ENCODE data around the gene CALR.

CALR gene

DNA sequence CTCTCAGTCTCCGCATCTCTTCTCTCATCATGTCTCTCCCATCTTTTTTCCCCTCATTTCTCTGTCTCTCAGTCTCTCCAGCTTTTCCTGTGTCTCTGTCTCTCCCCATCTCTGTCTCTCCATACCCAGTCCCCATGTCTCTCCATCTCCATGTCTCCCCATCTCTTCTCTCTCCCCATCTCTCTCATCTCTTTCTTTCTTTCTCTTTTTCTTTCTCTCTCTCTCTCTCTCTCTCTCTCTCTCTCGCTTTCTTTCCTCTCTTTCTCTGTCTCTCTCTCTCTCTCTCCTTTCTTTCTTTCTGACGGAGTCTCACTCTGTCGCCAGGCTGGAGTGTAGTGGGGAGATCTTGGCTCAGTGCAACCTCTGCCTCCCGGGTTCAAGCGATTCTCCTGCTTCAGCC lies 44.2 kb downstream of the CALR start:
- H3K4me3 ChIP-seq (ENCODE audit: low read length), result no peak overlapping the region
- no peak for DNase-seq (ENCODE audit: low read depth)
- TF ChIP-seq, protein P1, sequence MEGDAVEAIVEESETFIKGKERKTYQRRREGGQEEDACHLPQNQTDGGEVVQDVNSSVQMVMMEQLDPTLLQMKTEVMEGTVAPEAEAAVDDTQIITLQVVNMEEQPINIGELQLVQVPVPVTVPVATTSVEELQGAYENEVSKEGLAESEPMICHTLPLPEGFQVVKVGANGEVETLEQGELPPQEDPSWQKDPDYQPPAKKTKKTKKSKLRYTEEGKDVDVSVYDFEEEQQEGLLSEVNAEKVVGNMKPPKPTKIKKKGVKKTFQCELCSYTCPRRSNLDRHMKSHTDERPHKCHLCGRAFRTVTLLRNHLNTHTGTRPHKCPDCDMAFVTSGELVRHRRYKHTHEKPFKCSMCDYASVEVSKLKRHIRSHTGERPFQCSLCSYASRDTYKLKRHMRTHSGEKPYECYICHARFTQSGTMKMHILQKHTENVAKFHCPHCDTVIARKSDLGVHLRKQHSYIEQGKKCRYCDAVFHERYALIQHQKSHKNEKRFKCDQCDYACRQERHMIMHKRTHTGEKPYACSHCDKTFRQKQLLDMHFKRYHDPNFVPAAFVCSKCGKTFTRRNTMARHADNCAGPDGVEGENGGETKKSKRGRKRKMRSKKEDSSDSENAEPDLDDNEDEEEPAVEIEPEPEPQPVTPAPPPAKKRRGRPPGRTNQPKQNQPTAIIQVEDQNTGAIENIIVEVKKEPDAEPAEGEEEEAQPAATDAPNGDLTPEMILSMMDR (conservative IDR thresholded peaks at IDR 0.05; ENCODE audit: low read length), result no peak

DNA sequence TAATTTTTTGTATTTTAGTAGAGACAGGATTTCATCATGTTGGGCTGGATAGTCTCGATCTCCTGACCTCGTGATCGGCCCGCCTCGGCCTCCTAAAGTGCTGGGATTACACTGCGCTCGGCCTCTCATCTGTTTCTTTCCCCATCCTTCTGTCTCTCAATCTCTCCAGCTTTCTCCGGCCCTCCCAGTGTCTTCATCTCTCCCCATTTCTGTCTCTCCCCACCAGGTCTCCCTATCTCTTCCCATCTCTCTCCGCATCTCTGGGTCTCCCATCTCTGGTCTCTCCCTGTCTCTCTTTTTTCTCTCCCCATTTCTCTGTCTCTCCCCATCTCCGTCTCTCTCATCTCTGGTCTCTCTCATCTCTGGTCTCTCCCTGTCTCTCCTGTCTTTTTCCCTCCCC lies 44.7 kb downstream of the CALR start:
- no peak for DNase-seq (ENCODE audit: low read depth)
- TF ChIP-seq, protein P1 (conservative IDR thresholded peaks at IDR 0.05; ENCODE audit: low read length), result no peak
- H3K4me3 ChIP-seq (ENCODE audit: low read length), result peak overlapping the region; percentile 55

DNA sequence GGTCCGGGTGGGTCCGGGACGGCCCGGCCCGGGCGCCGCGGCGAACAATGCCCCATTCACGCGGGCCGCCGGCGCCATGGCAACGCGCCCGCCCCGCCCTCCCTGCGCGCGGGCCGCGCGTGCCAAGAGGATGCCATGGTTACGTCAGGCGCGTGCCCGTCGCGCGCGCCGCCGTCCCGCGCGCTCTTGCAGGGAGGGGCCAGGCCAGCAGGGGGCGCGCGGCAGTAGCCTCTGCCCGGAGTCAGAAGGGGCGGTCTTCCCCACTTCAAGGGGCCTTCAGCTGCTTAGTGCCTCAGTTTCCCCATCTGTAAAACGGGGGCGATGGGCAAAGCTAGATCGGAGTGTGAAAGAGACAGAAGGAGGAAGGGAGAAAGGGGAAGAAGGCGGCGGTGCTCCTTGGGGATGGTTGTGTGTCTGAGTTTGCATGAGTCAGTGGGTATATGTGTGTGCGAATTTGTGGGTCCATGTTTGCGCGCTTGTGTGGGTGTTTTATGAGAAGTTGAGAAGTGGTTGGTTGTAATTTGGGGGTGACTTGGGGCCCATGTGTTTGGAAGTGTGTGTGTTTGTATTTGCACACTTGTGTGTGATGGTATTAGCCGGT lies 45.2 kb downstream of the CALR start:
- TF ChIP-seq, protein P1 (conservative IDR thresholded peaks at IDR 0.05; ENCODE audit: low read length), result peak; percentile 60
- peak overlapping the region; percentile 55 for H3K4me3 ChIP-seq (ENCODE audit: low read length)
- DNase-seq (ENCODE audit: low read depth), result peak; percentile 72

DNA sequence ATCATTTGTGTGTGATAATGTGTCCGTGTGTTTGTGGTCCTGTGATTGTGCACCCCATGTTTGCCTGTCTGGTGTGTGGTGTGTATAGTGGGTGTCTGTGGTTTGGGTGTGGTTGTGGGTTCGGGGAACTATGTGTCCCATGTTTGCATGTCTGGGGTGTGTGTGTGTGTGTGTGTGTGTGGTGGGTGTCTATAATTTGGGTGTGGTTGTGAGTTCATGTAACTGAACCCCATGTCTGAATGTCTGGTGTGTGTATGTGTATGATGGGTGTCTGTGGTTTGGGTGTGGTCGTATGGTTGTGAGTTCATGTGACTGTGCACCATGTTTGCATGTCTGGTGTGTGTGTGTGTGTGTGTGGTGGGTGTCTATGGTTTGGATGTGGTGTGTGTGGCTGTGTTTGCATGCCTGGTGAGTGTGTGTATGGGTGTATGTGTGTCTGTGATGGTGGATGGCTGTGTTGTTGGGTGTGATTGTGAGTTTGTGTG lies 45.8 kb downstream of the CALR start:
- peak; percentile 50 for DNase-seq (ENCODE audit: low read depth)
- TF ChIP-seq, protein P1 (conservative IDR thresholded peaks at IDR 0.05; ENCODE audit: low read length), result no peak
- no peak overlapping the region for H3K4me3 ChIP-seq (ENCODE audit: low read length)

DNA sequence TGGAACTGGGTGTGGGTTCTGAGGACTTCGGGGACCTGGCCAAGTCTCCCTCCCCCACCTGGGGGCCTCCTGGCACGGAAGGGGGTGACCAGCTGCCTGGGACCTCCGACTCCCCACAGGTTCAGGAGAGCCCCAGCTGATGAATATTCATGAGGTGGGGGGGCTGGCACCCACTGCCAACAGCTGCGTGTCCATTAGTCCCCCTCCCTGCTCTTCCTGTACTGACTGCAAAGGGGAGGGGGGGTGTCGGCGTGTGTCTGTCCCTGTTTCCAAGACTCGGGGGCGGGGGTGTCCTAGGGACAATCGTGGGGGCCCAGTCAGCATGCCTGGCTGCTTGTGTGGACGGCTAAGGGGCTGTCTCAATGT lies 46.3 kb downstream of the CALR start:
- TF ChIP-seq, protein P1 (conservative IDR thresholded peaks at IDR 0.05; ENCODE audit: low read length), result no peak
- no peak overlapping the region for H3K4me3 ChIP-seq (ENCODE audit: low read length)
- DNase-seq (ENCODE audit: low read depth), result no peak

DNA sequence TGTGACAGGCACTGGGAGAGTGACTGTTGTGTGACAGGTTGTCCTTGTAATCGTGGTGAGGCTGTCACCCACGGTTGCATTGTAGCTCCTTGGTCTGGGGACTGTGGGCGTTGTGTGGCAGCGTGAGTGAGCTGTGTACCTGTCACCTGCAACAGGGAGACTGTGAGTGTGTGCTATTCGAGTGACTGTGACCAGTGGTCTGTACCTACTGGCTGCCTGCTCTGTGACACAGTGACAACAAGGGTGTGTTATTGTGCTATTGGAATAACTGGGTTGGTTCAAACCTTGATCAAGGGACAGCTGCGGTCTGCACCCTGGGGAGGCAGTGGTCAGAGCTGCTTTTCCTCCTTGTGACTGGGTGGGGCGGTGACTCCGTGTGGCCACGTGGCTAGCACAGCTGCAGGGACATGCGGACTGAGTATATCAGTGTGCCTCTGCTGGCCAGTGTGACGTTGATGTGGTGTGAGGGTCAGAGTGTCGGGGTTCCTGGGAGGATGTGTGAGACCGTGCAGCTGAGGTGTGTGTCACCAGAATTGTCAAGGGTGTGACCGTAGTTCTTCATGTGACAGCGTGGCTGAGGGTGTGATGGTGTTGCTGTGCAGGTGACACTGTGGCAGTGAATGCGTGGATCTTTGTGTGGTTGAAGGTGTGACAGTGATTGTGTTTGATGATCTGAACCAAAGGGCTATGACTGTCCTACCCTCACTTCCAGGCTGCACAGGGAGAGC lies 46.8 kb downstream of the CALR start:
- peak; percentile 74 for DNase-seq (ENCODE audit: low read depth)
- no peak overlapping the region for H3K4me3 ChIP-seq (ENCODE audit: low read length)
- TF ChIP-seq, protein P1 (conservative IDR thresholded peaks at IDR 0.05; ENCODE audit: low read length), result no peak

DNA sequence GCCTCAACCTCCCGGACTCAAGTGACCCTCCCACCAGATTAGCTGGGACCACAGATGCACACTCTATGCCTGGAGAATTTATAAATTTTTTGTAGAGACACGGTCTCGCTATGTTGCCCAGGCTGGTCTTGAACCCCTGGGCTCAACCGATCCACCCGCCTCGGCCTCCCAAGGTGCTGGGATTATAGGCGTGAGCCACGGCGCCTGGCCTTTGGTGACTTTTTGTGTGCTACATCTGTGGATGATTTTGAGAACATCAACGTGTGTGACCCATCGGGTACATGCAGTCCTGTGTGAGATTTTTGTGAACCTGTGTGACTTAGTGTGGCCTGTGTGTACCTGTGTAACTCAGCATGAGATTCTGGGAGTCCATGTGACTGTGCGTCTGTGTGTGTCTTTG lies 48.3 kb downstream of the CALR start:
- TF ChIP-seq, protein P1 (conservative IDR thresholded peaks at IDR 0.05; ENCODE audit: low read length), result no peak
- DNase-seq (ENCODE audit: low read depth), result no peak
- no peak overlapping the region for H3K4me3 ChIP-seq (ENCODE audit: low read length)

All from AG10803 (cell line).